Keratinocyte (primary cell): ENCODE results near the gene ULBP3. TPM values are rescaled to one million over a fixed set of nuclear protein-coding genes. Genes with fewer than 3 reads are reported as not detected.

Experiments
- DNase-seq: peaks from one replicate; pipeline ENCODE4 v3.0.0-alpha.2; 2011; ENCODE audit warnings: low read depth, missing footprints, low spot score
- FAIRE-seq: peaks from 2 replicates; lab custom pipeline; 2011; peaks lifted over from hg19 to GRCh38; lab: Jason Lieb, UNC
- H2AFZ ChIP-seq: 2 replicates; pipeline ENCODE4 v1.6.0; 2012; ENCODE audit warnings: low read length, control low read depth, inconsistent platforms; ENCODE audit not compliant: control insufficient read depth
- H3K27ac ChIP-seq: 2 replicates; pipeline ENCODE4 v1.5.1; 2011; ENCODE audit warnings: low read length; ENCODE audit not compliant: control insufficient read depth, insufficient read depth
- H3K27me3 ChIP-seq: 3 replicates; pipeline ENCODE4 v1.6.0; 2011; ENCODE audit warnings: low read length; ENCODE audit not compliant: control insufficient read depth, insufficient read depth; ENCODE audit errors: extremely low read depth
- H3K36me3 ChIP-seq, 2 experiments: 2 replicates in 1 of 2; 3 replicates in 1 of 2; pipeline ENCODE4 v1.5.1; 2011; ENCODE audit warnings: low read length in 2 of 2, mild to moderate bottlenecking in 1 of 2; ENCODE audit not compliant: control insufficient read depth in 2 of 2, insufficient read depth in 2 of 2; ENCODE audit errors: extremely low read depth in 1 of 2
- H3K4me1 ChIP-seq: 3 replicates; pipeline ENCODE4 v1.5.1; 2011; ENCODE audit warnings: low read length; ENCODE audit not compliant: control insufficient read depth, insufficient read depth; ENCODE audit errors: extremely low read depth
- H3K4me2 ChIP-seq: 3 replicates; pipeline ENCODE4 v1.6.0; 2011; ENCODE audit warnings: low read depth, low read length; ENCODE audit not compliant: control insufficient read depth, insufficient read depth; ENCODE audit errors: extremely low read depth
- H3K4me3 ChIP-seq, 3 experiments: fragments of 200-600 bp in 1 of 3; sonication (generic) in 1 of 3; 2 replicates in 2 of 3; 3 replicates in 1 of 3; pipeline ENCODE4 v1.5.1; 2011 to 2016; ENCODE audit warnings: low read length in 3 of 3, mild to moderate bottlenecking in 3 of 3, control low read depth in 2 of 3, inconsistent platforms in 1 of 3, low read depth in 1 of 3, mixed read lengths in 1 of 3, mixed run types in 1 of 3, moderate library complexity in 1 of 3; ENCODE audit not compliant: control insufficient read depth in 2 of 3, insufficient read depth in 2 of 3; ENCODE audit errors: extremely low read depth in 1 of 3
- H3K79me2 ChIP-seq: 2 replicates; pipeline ENCODE4 v1.6.0; 2012; ENCODE audit warnings: low read length; ENCODE audit not compliant: control insufficient read depth, insufficient read depth
- H3K9ac ChIP-seq: 3 replicates; pipeline ENCODE4 v1.6.0; 2011; ENCODE audit warnings: low read length; ENCODE audit not compliant: control insufficient read depth, insufficient read depth; ENCODE audit errors: extremely low read depth
- H3K9me1 ChIP-seq: 3 replicates; pipeline ENCODE4 v1.6.0; 2011; ENCODE audit warnings: low read length; ENCODE audit not compliant: control insufficient read depth, insufficient read depth; ENCODE audit errors: extremely low read depth
- H3K9me3 ChIP-seq: 2 replicates; pipeline ENCODE4 v1.5.1; 2012; ENCODE audit warnings: low read depth, low read length; ENCODE audit not compliant: control insufficient read depth
- H4K20me1 ChIP-seq: 3 replicates; pipeline ENCODE4 v1.6.0; 2011; ENCODE audit warnings: low read length; ENCODE audit not compliant: control insufficient read depth, insufficient read depth; ENCODE audit errors: extremely low read depth
- EZH2 ChIP-seq: IDR thresholded peaks from one replicate; pipeline ENCODE4 v1.6.1; 2012; ENCODE audit warnings: inconsistent platforms, mild to moderate bottlenecking, low read length, moderate library complexity
- dilution Hi-C: fragments of 300-500 bp; cut with MboI; formaldehyde crosslinking; loops from one replicate; pipeline ENCODE4 v1.7.0; 2020; ENCODE audit warnings: low sequenced_read_pairs; ENCODE audit not compliant: extremely low pct_ligation_motif_present
- polyA plus RNA-seq, 5 experiments: library from polyadenylated mRNA; depleted of rRNA in 3 of 5; stranded (reverse) in 3 of 5; stranded (forward) in 1 of 5; unstranded in 1 of 5; fragments of >200 nt; gene quantifications; 1 replicate in 1 of 5; 2 replicates in 3 of 5; 3 replicates in 1 of 5; pipeline versions ENCODE4 v1.2.1 to v1.2.3, GENCODE V29; 2011 to 2012; ENCODE audit warnings: missing spikeins in 2 of 5, low read depth in 1 of 5, low replicate concordance in 1 of 5
- TF ChIP-seq, protein P1 (sequence below), 3 experiments: IDR thresholded peaks in 1 of 3; conservative IDR thresholded peaks in 1 of 3; optimal IDR thresholded peaks in 1 of 3; 2 replicates in 2 of 3; 3 replicates in 1 of 3; pipeline versions ENCODE3 to v1.5.1; 2011; ENCODE audit warnings: low read length in 3 of 3, mild to moderate bottlenecking in 3 of 3, moderate library complexity in 2 of 3, control low read depth in 1 of 3, inconsistent platforms in 1 of 3; ENCODE audit not compliant: insufficient read depth in 2 of 3; ENCODE audit errors: extremely low read depth in 1 of 3

ULBP3 gene
- polyA plus RNA-seq, 1 donor (not counting 4 experiments of a cell fraction or from before 2014, with no cell fraction given), result 7.4 TPM

DNA sequence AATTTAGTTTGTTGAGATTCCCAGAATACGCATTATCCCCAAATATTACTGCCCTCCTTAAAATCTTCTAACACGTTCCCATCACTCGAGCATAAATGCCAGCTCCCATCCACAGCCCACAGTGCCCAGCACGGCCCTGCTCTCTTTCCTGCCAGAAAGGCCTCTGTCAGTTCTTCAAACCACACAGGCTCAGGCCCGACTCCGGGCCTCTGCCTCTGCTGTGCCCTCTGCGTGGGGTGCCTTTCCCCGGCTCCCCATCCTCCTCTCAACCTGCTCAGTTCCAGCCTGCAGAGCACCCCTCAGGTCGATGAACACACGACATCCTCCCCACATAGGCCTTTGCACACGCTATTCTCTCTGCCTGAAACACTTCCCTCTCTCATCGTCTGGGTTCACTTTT is 12.8 kb downstream of the ULBP3 start:
- H3K4me2 ChIP-seq, result no peak overlapping the region
- no peaks in the 10 kb centered on the region for H3K4me1 ChIP-seq
- no peaks in the 10 kb centered on the region for H4K20me1 ChIP-seq
- FAIRE-seq (no peak), DNase-seq (no peak)
- H3K27me3 ChIP-seq, result peaks cover 26% of the 10 kb centered on the region
- H3K9me3 ChIP-seq, result no peaks in the 10 kb centered on the region
- no peak overlapping the region for H3K4me3 ChIP-seq
- dilution Hi-C loops, result no loop called here
- TF ChIP-seq, protein P1, sequence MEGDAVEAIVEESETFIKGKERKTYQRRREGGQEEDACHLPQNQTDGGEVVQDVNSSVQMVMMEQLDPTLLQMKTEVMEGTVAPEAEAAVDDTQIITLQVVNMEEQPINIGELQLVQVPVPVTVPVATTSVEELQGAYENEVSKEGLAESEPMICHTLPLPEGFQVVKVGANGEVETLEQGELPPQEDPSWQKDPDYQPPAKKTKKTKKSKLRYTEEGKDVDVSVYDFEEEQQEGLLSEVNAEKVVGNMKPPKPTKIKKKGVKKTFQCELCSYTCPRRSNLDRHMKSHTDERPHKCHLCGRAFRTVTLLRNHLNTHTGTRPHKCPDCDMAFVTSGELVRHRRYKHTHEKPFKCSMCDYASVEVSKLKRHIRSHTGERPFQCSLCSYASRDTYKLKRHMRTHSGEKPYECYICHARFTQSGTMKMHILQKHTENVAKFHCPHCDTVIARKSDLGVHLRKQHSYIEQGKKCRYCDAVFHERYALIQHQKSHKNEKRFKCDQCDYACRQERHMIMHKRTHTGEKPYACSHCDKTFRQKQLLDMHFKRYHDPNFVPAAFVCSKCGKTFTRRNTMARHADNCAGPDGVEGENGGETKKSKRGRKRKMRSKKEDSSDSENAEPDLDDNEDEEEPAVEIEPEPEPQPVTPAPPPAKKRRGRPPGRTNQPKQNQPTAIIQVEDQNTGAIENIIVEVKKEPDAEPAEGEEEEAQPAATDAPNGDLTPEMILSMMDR (optimal IDR thresholded peaks at IDR 0.05 in 1 of 3, IDR thresholded peaks at IDR 0.05 in 1 of 3, conservative IDR thresholded peaks at IDR 0.05 in 1 of 3; ENCODE audit: extremely low read depth in 1 of 3, insufficient read depth in 2 of 3, low read length in 3 of 3), result no peak
- no peak for TF ChIP-seq EZH2
- H3K36me3 ChIP-seq, result peaks cover 0 to 1% of the 10 kb centered on the region in 2 experiments
- no peaks in the 10 kb centered on the region for H3K9me1 ChIP-seq
- no peaks in the 10 kb centered on the region for H3K79me2 ChIP-seq
- H2AFZ ChIP-seq, result no peak overlapping the region
- H3K9ac ChIP-seq, result no peak overlapping the region
- H3K27ac ChIP-seq, result no peak overlapping the region

DNA sequence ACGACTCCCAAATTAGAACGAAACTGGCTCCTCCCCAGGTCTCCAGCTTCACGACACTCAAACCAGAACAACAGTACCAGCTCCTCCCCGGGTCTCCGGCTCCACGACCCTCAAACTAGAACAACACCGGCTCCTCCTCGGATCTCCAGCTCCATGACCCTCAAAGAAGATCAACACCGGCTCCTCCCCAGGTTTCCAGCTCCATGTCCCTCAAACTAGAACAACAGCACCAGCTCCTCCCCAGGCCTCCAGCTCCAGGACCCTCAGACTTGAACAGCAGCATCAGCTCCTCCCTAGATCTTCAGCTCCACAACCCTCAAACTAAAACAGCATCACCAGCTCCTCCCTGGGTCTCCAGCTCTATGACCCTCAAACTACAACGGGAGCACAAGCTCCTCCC is 13.8 kb downstream of the ULBP3 start:
- H3K4me2 ChIP-seq, result no peak overlapping the region
- peaks cover 0 to under 1% of the 10 kb centered on the region in 2 experiments for H3K36me3 ChIP-seq
- H4K20me1 ChIP-seq, result no peaks in the 10 kb centered on the region
- dilution Hi-C loops, result no loop called here
- no peak overlapping the region for H3K4me3 ChIP-seq
- H3K27me3 ChIP-seq, result peaks cover 26% of the 10 kb centered on the region
- H2AFZ ChIP-seq, result no peak overlapping the region
- no peaks in the 10 kb centered on the region for H3K4me1 ChIP-seq
- H3K27ac ChIP-seq, result no peak overlapping the region
- TF ChIP-seq EZH2, result no peak
- TF ChIP-seq, protein P1 (optimal IDR thresholded peaks at IDR 0.05 in 1 of 3, IDR thresholded peaks at IDR 0.05 in 1 of 3, conservative IDR thresholded peaks at IDR 0.05 in 1 of 3; ENCODE audit: extremely low read depth in 1 of 3, insufficient read depth in 2 of 3, low read length in 3 of 3), result no peak
- FAIRE-seq, result no peak
- no peak overlapping the region for H3K9ac ChIP-seq
- no peak for DNase-seq
- H3K79me2 ChIP-seq, result no peaks in the 10 kb centered on the region
- no peaks in the 10 kb centered on the region for H3K9me3 ChIP-seq
- H3K9me1 ChIP-seq, result no peaks in the 10 kb centered on the region
